GM10266 (cell line): ENCODE measurements around the gene GCK.

Experiments
- DNase-seq: peaks from one replicate; pipeline ENCODE4 v3.0.0; 2012; ENCODE audit errors: extremely low spot score
- TF ChIP-seq, protein P1 (sequence below): IDR thresholded peaks from 2 replicates; pipeline ENCODE4 v1.5.1; 2012; ENCODE audit warnings: mild to moderate bottlenecking, low read depth; ENCODE audit not compliant: control insufficient read depth, insufficient read depth; ENCODE audit errors: missing control alignments

Gene GCK

DNA sequence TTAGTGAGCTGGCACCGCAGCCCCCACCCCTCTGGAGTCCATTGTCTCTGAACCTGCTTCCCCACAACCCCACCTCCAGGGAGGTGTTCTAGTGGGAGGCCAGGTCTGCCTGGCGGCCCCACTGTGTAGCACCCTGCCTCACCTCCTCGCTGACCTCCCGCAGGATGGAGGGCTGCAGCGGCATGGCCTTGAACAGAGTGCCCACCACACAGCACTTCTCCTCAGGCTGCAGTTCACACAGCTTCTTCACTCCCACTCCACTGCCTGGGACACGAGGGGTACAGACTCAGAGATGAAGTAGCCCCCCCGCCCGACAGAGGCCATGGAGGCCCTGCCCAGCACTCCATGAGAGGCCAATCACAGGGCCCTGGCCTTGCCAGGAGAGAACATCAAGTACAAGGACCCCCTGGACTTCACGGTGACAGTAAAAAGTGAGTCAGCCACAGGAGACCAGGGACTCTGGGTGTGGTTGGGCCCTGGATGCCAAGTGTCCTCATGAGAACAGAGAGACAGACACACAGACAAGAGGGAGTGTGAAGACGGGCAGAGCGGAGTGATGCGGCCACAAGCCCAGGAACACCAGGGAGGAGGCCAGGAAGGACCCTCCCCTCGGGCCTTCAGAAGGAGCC lies 71.3 kb downstream of the GCK start:
- TF ChIP-seq, protein P1, sequence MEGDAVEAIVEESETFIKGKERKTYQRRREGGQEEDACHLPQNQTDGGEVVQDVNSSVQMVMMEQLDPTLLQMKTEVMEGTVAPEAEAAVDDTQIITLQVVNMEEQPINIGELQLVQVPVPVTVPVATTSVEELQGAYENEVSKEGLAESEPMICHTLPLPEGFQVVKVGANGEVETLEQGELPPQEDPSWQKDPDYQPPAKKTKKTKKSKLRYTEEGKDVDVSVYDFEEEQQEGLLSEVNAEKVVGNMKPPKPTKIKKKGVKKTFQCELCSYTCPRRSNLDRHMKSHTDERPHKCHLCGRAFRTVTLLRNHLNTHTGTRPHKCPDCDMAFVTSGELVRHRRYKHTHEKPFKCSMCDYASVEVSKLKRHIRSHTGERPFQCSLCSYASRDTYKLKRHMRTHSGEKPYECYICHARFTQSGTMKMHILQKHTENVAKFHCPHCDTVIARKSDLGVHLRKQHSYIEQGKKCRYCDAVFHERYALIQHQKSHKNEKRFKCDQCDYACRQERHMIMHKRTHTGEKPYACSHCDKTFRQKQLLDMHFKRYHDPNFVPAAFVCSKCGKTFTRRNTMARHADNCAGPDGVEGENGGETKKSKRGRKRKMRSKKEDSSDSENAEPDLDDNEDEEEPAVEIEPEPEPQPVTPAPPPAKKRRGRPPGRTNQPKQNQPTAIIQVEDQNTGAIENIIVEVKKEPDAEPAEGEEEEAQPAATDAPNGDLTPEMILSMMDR: no peak
- DNase-seq: no peak

DNA sequence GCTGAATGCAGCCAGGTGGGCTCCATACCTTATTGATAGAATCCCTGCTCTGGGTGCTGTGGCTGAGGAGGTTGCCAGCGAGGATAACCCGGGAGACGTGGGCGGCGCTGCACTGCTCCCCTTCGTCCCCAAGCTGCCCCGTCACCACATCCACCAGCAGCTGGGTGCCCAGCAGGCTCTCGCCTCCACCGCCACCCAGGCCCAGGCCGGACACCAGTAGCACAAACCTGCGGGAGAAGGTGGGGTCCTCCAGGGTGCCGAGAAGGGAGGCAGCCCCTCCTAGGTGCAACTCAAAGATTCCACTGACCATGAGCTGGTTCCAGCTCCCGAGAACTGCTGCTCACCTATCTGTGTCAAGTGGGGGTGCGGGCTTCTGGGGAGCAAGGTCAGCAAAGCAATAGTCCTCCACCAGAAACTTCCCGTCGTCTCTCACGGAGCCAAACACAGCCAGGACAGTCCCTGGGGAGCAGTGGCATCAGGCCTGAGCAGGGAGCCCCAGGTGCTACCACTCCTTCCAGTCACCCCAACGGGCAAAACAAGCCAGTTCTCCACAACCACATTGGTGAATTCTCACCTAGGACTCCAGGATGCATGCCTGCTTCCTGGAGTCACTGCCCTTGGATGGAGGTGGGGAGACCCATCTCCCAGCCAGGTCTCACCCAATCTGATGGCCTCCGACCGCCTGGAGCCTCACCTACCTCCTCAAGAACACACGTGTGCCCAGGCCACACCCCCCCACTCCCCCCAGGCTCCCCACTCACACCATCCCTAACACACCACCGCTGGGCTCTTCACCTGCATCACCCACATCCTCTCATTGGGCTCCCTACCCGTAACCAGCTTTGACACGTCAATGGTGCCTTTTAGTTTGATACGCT lies 72.2 kb downstream of the GCK start:
- DNase-seq: no peak
- TF ChIP-seq, protein P1: no peak

DNA sequence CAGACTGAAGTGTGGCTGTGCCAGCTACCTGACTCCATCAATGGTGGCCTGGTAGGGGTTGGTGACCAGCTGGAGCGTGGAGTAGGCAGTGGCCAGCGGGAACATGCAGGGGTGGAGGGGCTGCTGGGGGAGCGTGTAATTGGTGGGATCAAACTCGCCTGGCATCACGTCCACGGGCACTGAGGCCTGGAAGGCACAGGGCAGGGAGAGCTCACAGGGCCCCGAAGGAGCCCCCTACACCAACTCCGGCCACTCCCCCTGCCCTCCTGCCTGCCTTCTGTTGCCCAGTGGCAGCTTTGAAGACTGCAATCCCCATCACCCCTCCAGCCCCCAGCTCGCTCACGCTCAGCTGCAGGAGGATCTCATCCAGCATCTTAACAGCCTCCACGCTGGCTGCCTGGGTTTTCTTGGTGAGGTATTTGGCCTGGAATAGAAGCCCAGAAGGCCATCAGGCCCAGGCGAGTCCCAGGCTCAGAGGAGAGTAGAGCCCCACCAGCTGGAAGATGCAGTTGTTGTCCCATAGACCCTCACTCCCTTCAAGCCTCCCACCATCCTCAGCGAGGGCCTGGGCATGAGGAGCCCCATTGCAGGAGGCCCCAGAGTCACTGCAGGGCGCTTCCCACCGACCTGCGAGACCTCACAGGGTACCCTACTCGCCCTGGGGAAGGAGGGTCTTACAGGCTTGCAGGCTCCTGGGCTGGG lies 73.0 kb downstream of the GCK start:
- no peak for DNase-seq
- TF ChIP-seq, protein P1: no peak

DNA sequence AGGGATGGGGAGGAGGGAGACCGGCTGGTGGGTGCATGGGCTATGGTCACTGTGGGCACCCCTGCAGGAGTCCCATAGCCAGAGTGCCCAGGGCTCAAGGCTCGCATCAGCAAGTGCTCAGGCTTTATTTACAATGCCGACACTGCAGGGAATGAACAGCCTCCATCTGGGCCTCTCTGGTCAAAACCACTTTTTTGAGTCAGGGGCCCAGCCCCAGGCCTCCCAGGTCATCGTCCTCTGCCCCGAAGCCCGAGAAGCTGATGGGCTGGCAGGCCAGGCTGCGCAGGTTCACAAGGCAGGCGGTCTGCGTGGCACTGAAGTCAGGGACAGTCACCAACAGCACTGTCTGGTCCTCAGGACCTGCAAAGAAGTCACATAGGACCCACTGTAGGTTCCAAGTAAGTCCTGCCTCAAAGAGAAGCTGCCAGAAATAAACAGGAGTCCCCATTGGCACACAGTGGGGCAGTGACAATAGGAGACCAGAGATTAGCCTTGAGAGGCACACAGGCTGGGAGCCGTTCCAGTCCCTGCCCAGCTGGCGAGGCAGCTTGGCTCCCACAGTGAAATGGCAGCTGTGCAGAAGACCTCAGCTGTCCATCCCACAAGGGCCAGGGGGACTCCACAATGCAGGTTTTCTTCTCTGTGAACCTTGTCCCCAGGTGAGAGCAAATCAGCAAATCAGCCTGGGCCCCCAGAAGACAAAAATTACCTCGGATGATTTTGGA lies 74.5 kb downstream of the GCK start:
- TF ChIP-seq, protein P1: no peak
- DNase-seq: no peak

DNA sequence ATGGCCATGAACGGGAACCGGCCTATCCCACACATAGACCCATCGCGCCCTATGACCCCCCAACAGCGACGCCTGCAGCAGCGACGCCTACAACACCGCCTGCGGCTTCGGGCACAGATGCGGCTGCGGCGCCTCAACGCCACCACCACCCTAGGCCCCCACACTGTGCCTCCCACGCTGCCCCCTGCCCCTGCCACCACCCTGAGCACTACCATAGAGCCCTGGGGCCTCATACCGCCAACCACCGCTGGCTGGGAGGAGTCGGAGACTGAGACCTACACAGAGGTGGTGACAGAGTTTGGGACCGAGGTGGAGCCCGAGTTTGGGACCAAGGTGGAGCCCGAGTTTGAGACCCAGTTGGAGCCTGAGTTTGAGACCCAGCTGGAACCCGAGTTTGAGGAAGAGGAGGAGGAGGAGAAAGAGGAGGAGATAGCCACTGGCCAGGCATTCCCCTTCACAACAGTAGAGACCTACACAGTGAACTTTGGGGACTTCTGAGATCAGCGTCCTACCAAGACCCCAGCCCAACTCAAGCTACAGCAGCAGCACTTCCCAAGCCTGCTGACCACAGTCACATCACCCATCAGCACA lies 75.4 kb downstream of the GCK start:
- TF ChIP-seq, protein P1: no peak
- DNase-seq: no peak

DNA sequence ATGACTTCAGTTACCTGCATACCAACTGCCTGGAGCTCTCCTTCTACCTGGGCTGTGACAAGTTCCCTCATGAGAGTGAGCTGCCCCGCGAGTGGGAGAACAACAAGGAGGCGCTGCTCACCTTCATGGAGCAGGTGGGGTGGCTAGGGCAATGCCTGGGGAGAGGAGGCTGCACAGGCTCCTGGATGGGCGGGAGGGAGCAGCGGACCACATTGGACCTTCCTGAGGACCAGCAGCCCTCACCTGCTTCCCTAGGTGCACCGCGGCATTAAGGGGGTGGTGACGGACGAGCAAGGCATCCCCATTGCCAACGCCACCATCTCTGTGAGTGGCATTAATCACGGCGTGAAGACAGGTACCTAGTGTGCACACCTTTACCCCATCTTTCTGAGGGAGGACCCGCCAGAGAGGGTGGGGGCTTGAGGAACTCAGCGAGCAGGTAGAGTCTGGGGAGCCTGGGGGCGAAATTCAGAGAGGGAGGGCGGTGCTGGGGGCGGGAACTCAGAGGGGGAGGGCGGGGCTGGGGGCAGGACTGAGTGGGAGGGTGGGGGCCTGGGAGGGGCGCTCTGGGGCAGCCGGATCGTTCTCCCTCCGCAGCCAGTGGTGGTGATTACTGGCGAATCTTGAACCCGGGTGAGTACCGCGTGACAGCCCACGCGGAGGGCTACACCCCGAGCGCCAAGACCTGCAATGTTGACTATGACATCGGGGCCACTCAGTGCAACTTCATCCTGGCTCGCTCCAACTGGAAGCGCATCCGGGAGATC lies 76.1 kb downstream of the GCK start:
- no peak for DNase-seq
- TF ChIP-seq, protein P1: no peak
